Mammary epithelial cell (primary cell): ENCODE results near the gene RNF113B.

Source experiments
- CTCF ChIP-seq, 2 donors: IDR thresholded peaks in 1 of 2; conservative IDR thresholded peaks in 1 of 2; 2 replicates each; pipeline ENCODE4 v1.5.1; 2011 to 2012; ENCODE audit warnings: inconsistent platforms in 2 of 2, low read length in 2 of 2, mild to moderate bottlenecking in 2 of 2, control low read depth in 1 of 2, low read depth in 1 of 2; ENCODE audit not compliant: insufficient read depth in 1 of 2; ENCODE audit errors: extremely low read depth in 1 of 2
- EZH2 ChIP-seq: IDR thresholded peaks from 2 replicates; pipeline ENCODE4 v1.6.1; 2012; ENCODE audit warnings: low read length, inconsistent platforms, borderline replicate concordance

- no peak for TF ChIP-seq EZH2
- no peak for TF ChIP-seq CTCF (conservative IDR thresholded peaks at IDR 0.05 in 1 of 2, IDR thresholded peaks at IDR 0.05 in 1 of 2; ENCODE audit: extremely low read depth in 1 of 2, insufficient read depth in 1 of 2, low read depth in 1 of 2, low read length in 2 of 2)
These were observed 29.9 kb upstream of the RNF113B start for GRCh38 chr13:98206946-98207345.
